Measurements from ENCODE around the gene BEST3. TPM values are rescaled to one million over a fixed set of nuclear protein-coding genes. Genes with fewer than 3 reads are reported as not detected.

The BEST3 gene
- total RNA-seq, 4 donors from 2014 or later: 0.23 TPM; not detected in 3

DNA sequence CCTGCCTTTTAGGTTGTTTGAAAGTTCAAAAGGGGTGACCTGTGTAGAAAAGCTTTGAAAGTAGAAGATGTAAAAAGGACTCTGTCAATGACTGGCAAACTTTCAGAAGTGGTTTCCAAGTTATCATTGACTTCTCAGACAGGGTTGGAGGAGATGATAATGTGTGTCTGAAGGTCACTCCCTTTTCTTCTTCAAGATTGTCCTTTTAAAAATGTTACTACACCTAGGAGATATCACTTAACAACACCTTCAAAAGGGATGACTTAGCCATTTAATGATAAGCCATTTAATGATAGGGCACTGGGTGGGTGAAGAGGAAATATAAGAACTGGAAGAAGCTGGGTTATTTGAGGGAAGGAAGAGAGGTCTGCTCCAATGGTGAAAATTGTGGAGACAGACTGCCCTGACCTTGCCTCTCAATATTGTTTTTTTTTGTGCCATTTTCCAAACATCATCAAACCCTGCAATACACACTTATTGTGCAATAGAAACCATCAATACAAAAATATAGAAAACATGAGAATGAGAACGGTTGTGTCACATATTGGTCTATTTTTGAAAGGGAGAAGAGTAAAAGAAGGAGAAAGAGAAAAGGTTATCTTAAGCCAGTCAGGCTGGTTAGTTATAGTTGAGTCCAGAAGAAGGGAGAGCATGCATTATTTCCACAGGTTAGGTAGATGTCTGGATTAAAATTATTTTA is 38.8 kb downstream of the BEST3 start:
- Histone ChIP-seq H3K27ac (no peak overlapping the region), H3K4me1 (peaks cover 0 to 9% (median 0%) of the 10 kb centered on the region in 3 donors), H3K36me3 (no peaks in the 10 kb centered on the region), H3K4me3 (no peak overlapping the region), H3K27me3 (no peaks in the 10 kb centered on the region), H3K9me3 (no peaks in the 10 kb centered on the region)
- TF ChIP-seq EP300 (IDR thresholded peaks at IDR 0.05) (no peak), CTCF (IDR thresholded peaks at IDR 0.05) (no peak), POLR2A (IDR thresholded peaks at IDR 0.05) (no peak), POLR2AphosphoS5 (IDR thresholded peaks at IDR 0.05) (no peak)
- WGBS, 2 donors (ENCODE audit: low coverage in 1 of 2): 67 to 100% methylated on average over 1 of the region's 1 CpG
- no peak for ATAC-seq

DNA sequence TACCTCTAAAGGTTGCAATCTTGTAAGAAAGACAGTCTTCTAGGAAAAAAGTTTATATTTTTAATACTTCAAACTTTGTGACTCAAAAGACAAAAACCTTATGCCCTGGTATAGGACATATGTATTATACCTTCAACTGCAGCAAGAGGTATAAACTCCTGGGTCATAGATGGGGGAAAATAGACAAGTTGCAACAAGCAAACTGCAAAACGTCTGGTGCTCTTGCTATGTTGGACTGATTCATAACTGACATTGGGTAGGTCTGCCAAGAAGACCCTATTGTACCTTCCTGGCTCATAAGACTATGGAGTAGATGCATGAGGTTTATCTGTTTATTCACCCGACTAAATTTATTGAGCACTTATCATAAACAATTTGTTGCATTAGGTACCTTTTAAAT is 40.9 kb downstream of the BEST3 start:
- Histone ChIP-seq H3K4me1 (peaks cover 0 to 9% (median 0%) of the 10 kb centered on the region in 3 donors), H3K27me3 (no peaks in the 10 kb centered on the region), H3K27ac (no peak overlapping the region), H3K4me3 (no peak overlapping the region), H3K9me3 (no peaks in the 10 kb centered on the region), H3K36me3 (no peaks in the 10 kb centered on the region)
- no peak for ATAC-seq
- TF ChIP-seq CTCF (IDR thresholded peaks at IDR 0.05) (no peak), EP300 (IDR thresholded peaks at IDR 0.05) (no peak), POLR2AphosphoS5 (IDR thresholded peaks at IDR 0.05) (no peak), POLR2A (IDR thresholded peaks at IDR 0.05) (no peak)
- WGBS, 2 donors (ENCODE audit: low coverage in 1 of 2): 63 to 73% methylated on average over 2 of the region's 2 CpGs

- TF ChIP-seq EP300 (IDR thresholded peaks at IDR 0.05): no peak
- no peak for TF ChIP-seq POLR2AphosphoS5 (IDR thresholded peaks at IDR 0.05)
- no peak for TF ChIP-seq CTCF (IDR thresholded peaks at IDR 0.05)
- TF ChIP-seq POLR2A (IDR thresholded peaks at IDR 0.05): no peak
- Histone ChIP-seq H3K36me3 (no peaks in the 10 kb centered on the region), H3K27me3 (no peaks in the 10 kb centered on the region), H3K9me3 (no peaks in the 10 kb centered on the region), H3K27ac (no peak overlapping the region), H3K4me3 (no peak overlapping the region), H3K4me1 (peaks cover 0 to 9% (median 0%) of the 10 kb centered on the region in 3 donors)
- ATAC-seq: no peak
- WGBS, 2 donors (ENCODE audit: low coverage in 1 of 2): 43 to 67% methylated on average over 4 to 8 of the region's 9 CpGs
Observed at GRCh38 chr12:69657376-69658137, 41.5 kb downstream of the BEST3 start.

DNA sequence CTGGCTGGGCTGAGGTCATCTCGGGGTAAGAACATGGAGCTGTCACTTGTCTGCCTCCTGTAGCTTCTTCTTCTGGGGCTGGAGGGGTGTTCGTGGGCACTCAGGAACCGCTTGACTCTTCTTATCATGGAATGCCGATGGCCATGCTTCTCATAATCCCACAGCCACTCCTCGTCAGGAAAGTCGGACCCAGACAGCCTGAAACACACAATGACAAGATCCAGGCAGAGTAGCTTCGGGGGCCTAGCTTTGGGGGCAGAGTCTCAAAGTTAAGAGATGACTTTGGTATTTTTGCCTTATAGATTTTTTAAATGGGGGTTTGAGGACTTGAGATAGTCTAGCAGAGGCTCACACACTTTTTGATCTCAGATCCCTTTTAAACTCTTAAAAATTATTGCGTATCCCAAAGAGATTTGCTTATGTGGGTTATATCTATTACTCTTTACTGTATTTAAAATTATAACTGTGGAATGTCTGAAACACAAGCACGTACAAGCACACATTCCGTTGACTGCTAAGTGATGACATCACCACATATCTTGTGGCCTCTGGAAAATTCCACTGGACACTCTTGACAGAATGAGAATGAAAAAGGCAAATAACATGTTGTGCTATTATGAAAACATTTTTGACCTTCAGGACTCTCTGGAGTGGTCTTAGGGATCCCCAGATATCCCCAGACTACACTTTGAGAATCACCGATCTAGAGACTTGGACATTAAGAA is 43.3 kb downstream of the BEST3 start:
- Histone ChIP-seq H3K27me3 (no peaks in the 10 kb centered on the region), H3K4me3 (no peak overlapping the region), H3K9me3 (no peaks in the 10 kb centered on the region), H3K27ac (peak overlapping the region in 2 of 4 donors; percentile 26 to 43), H3K36me3 (no peaks in the 10 kb centered on the region), H3K4me1 (peaks cover 0 to 9% (median 0%) of the 10 kb centered on the region in 3 donors)
- WGBS, 2 donors (ENCODE audit: low coverage in 1 of 2): 39 to 46% methylated on average over 5 to 8 of the region's 11 CpGs
- no peak for TF ChIP-seq POLR2A (IDR thresholded peaks at IDR 0.05)
- TF ChIP-seq EP300 (IDR thresholded peaks at IDR 0.05): no peak
- no peak for TF ChIP-seq POLR2AphosphoS5 (IDR thresholded peaks at IDR 0.05)
- TF ChIP-seq CTCF (IDR thresholded peaks at IDR 0.05): no peak
- no peak for ATAC-seq
